GM21515 (cell line): ENCODE measurements around the gene MYH7.

Source experiments
- ATAC-seq: cut with Tn5 transposase; IDR thresholded peaks from one replicate; pipeline ENCODE4 v1.9.1; 2021; ENCODE audit not compliant: unreplicated experiment

Gene MYH7

DNA sequence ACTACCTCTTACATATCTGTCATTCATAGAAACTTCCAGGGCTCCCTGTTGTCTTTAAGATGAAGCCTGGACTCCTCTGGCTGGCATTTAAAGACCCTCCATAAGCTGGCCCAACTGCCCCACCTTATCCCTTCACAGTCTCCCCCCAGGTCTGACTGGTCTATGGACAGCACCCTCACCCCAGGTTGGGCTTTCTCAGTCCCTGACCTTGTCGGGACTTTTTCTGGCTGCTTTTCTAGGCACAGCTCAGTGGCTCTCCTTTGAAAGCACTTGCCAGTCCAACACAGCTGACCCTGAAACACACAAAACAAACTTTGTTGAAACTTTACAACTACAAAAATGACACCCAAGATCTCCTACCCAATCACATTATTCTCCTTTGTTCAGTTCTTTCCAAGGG lies 13.9 kb upstream of the MYH7 start:
- ATAC-seq, result no peak

DNA sequence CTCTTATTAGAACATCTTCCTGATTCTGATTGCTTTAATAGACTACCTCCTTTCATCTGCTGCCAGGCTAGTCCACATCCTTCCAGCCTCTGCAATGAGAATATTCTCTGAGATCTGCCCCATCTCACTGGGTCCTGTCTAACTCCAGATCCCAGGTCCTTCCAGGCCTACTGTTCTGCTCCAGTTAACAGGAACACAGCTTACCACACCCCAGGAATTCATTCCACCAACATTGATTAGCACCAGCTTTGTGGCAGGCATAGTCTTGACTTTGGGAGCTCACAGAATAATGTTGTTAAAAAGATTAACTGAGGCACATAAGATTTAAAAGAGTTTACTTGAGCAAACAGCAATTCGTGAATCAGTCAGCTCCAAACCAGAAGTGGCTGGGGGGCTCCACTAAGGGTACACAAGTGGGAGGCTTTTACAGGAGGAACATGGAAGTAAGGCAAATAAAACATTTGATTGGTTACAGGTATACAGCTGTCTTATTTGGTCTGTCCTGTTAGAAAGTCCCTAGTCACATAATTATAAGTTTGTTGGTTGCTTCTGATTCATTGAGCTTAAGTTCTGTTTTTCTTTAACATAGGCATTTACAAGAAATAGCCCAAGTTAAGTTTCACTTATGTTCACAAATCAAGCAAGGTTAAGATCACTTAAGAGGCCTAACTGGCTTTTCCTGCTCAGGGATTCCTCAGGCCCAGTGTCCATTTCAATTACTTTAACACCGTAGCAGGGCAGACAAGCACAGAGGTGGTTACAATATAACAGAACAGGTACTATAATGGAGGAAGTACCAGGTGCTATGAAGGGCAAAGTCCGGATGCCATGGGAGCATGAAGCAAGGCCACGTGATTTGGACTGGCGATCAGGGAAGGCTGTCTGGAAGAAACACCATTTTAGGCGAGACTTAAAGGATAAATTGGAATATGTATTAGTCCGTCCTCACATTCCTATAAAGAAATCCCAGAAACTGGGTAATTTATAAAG lies 12.2 kb upstream of the MYH7 start:
- ATAC-seq, result no peak

GRCh38 chr14:23446291-23446851 lies 10.9 kb upstream of the MYH7 start:
- no peak for ATAC-seq

DNA sequence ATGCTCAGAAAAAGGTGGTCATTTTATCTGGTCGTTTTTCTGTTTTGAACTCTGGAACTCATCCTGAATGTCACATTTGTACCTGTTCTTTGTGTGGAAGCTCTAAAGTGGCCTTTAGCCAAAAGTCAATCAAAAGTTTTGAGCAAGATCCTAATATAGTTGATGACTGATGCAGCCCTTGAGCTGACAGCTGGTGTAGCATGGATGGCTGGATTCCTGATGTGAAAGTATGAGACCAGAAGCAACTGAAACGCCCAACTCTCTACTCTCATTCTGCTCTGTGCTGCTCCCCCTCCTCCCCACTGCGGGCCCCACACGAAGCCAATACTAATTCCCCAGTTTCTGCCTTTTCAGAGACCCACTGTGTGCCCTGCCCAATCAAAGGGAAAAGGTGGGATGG lies 10.3 kb upstream of the MYH7 start:
- no peak for ATAC-seq

DNA sequence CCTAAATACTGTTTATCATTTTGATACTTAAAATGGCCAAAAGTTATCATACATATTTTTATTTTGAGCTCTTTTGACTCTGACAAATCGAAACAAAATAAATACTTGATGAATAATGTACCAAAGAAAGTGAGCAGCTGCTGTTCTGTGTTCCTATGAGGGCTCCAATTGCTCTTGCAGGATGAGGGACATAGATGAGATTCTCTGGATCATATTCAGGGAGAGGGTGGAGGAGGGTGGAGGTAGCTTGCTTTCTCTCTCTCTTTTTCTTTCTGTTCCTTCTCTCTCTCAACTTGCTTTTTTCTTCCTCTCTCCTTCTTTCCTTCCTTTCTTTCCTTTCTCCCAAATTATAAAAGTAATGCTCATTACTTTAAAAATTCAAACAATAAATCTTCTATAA lies 8.9 kb upstream of the MYH7 start:
- ATAC-seq, result no peak

DNA sequence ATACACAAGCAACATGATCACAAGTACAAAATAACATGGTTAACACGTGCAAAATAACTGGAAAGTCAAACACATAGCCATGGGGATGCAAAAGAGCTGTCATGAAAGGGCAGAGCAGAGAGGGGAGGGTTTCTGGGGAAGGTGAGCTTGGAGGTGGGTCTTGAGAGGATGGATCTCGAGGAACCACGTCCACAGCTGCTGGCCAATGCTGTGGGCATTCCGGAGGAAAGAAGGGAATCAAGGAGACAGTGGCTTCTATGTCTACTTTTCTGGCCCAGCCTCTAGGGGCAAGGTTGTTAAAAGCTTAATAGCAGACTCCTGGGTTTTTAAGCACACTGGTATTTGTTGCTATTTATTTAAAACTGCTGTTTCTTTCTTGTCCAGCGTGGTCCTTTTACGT lies 8.4 kb upstream of the MYH7 start:
- ATAC-seq, result no peak

DNA sequence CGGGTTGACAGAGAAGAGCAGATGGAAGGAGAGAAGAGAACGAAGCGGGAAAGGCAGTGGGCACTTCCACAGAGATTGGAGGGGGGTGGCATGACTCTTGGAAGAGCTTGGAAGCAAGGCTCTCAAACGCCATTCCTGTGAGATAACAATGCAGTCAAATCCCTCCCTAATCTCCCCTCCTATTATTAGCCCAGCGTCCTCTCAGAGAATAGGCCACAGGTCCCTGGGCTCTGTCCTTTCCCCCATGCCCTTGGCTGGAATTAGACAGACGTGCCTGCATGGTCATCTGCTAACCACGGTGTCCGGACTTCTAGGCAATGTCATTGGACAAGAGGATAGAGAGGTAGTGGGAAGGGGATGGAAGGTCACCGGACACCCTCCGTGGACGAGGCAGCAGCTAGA lies 8.0 kb upstream of the MYH7 start:
- no peak for ATAC-seq

GRCh38 chr14:23442721-23443356 lies 7.4 kb upstream of the MYH7 start:
- no peak for ATAC-seq

DNA sequence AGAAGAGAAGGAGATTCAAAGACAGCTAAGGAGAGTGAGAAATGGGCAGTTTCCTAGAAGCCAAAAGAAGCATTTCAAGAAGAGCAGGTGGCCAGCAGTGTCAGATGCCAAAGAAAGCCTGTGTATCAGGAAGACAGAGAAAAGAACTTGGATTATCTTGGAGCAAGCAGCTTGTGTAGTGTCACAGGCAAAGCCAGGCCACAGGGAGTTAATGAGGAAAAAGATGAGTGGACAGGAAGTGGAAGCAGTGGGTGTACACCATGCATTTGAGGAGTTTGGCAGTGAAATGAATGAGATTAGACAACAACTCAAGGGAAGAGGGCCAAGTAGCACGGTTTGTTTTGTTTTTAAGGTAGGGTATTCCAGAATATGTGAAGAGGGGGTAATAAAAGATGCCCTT lies 5.6 kb upstream of the MYH7 start:
- no peak for ATAC-seq

DNA sequence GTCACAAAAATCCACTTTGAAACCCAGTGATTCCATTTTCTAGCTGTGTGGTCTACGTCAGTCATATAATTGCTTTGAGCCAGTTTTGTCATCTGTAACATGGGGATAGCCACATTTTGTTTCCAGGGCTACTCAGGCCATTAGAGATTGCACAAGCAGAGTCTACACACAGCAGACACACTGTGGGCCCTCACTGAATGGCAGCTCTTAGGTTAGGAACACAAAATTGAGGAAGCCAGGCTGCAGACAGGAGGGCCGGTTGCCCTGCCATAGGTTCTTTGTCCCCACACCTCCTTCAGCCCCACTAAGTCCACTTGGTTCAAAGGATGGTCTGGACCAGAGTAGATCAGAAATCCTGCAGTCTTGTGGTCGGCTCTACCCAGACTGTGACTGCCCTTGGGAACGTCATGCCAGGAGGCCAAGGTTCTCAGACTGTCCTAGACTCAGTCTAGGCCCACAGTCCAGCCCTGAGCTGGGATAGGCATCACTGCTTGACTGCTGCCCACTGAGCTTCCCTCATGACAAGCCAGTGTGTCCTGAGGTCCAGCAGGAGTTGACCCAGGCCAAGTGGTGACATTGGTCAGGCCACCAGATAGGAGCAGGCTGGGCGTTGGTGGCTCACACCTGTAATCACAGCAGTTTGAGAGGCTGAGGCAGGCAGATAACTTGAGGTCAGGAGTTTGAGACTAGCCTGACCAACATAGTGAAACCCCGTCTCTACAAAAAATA lies 3.8 kb upstream of the MYH7 start:
- ATAC-seq, result no peak

GRCh38 chr14:23438101-23438971 lies 2.9 kb upstream of the MYH7 start:
- no peak for ATAC-seq

DNA sequence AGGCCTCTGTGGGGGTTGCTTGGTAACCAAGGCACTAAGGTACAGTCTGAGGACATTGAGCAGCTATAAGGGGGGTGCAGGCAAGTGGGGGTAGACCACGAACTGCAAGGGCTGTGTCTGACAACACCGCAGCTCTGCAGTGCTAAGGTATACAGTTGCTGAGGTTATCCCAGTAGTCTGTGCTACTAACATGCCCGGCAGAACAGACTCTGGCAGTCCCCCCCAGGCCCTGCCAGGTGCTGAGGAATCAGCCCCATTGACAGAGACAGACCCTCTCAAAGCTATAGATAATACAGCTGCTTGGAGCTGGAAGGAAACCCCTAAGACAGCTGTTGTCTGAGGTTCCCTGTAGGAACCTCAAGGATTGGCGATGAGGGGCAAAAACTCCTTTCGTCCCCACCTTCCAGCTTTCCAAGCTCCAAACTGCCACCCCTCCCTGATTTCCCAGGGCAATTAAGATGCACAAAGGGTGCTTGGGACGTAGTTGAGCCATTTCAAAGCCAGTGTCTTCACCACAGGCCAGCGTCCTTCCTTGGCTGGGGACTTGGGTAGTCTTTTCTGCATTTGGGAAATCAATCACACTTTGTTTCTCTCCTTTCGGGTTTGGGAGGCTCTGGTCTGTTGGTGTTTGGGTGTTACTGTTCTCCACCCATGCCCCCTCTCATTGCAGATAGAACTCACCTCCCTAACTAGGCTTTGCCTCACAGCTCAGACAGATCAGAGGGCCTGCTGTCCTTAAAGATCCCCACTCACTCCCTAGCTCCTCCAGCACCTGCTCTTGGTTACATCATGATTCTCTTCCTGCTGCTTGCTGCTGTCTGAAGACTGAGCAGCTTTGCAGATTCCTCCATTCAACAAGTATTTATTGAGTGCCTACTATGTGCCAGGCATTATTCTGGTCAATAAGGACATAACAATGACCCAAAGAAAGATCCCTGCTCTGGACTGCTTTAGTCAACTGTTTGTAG lies 2.0 kb upstream of the MYH7 start:
- ATAC-seq, result no peak

GRCh38 chr14:23436327-23437132 lies 1.1 kb upstream of the MYH7 start:
- no peak for ATAC-seq

DNA sequence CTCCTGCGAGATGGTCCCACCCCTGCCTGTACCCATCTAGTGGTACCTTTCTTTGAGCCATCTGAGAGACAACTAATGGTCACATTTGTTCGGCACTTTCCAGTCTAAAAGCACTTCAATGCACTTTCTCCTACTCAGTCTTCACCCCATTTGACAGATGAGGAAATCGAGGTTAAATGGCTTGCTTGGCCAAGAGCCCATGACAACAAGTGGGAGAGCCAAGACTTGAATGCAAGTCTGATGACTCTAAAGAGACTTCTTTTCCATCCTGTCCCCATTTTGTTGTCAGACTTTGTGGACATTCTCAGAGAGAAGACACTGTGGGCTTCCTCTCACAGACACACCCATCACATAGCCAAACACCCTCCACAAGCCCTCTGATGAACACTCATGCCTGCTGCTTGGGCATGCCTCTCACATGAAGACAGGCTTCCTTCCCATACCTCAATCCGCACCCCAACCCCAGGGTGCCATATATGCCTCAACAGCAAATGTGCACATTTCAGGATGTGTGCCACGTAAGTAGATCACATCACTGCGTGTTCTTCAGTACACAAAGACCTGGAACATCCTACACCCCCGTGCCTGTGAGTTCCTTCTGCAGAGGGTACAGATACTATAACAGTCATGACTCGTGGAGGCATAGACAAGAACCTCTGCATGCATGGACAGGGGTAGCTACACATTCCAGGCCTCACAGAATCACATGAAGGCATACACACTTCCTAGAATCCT lies 805 bp downstream of the MYH7 start:
- no peak for ATAC-seq

GRCh38 chr14:23433457-23433856 lies 2.0 kb downstream of the MYH7 start:
- no peak for ATAC-seq

- ATAC-seq, result no peak
Observed at GRCh38 chr14:23432946-23433345, 2.5 kb downstream of the MYH7 start.

DNA sequence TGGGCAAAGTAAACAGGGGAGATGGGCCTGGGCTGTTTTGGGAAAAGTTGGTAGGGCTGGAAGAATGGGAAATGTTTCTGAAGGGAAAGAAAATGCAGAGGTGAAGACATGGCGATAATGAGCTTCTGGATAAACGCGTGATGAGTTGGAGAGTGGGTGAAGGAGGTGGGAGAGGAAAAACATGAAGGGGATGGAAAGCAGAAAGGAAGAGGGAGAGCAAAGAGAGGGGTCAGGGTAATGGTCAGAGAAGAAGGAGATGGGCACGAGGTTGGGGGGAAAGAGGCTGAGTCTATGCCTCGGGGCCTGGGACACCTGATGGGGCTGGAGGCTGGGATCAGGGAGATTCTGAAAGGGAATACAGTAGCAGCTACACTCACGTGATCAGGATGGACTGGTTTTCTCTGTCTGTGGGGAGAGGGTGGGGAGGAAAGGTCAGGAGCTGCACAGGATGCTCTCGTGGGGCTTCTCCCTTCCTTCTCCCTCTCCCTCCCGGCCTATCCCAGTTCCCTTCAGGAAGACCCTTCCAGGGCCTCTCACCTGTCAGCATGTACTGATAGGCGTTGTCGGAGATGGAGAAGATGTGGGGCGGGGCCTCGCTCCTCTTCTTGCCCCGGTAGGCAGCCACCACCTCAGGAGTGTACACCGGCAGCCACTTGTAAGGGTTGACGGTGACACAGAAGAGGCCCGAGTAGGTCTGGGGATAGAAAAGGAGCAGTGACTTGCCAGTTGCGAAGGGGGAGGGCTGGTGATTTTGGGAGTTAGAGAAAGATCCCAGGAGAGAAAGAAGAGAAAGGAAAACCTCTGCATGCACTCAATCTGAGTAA lies 3.1 kb downstream of the MYH7 start:
- no peak for ATAC-seq
